GM12873 (cell line): Measurements from ENCODE around the gene CPLX1.

Experiments
- CTCF ChIP-seq: IDR thresholded peaks from 2 replicates; pipeline ENCODE4 v1.5.1; 2012; ENCODE audit warnings: low read depth, mild to moderate bottlenecking, moderate library complexity, low read length, control low read depth; ENCODE audit not compliant: insufficient read depth; ENCODE audit errors: missing control alignments

Gene CPLX1

GRCh38 chr4:770022-770421 lies 55.9 kb downstream of the CPLX1 start:
- TF ChIP-seq CTCF = no peak

GRCh38 chr4:769511-769910 lies 56.4 kb downstream of the CPLX1 start:
- no peak for TF ChIP-seq CTCF

GRCh38 chr4:768995-769394 lies 56.9 kb downstream of the CPLX1 start:
- TF ChIP-seq CTCF = no peak

- no peak for TF ChIP-seq CTCF
These were observed 57.9 kb downstream of the CPLX1 start for GRCh38 chr4:768076-768475.

GRCh38 chr4:766559-767283 lies 59.2 kb downstream of the CPLX1 start:
- no peak for TF ChIP-seq CTCF

- no peak for TF ChIP-seq CTCF
These were observed 59.8 kb downstream of the CPLX1 start for GRCh38 chr4:766152-766515.

GRCh38 chr4:764405-765169 lies 61.3 kb downstream of the CPLX1 start:
- TF ChIP-seq CTCF = no peak
